KOPT-K1 (cell line): ENCODE data around the gene RAP2A.

Source experiments
- H3K27ac ChIP-seq: fragments of 200-600 bp; sonication (generic); 2 replicates; pipeline ENCODE4 v1.5.1; 2016; ENCODE audit warnings: antibody characterized with exemption, mild to moderate bottlenecking, low read depth, low read length; ENCODE audit not compliant: poor library complexity, severe bottlenecking
- H3K36me3 ChIP-seq: fragments of 200-600 bp; sonication (generic); 2 replicates; pipeline ENCODE4 v1.5.1; 2017; ENCODE audit warnings: antibody characterized with exemption, mild to moderate bottlenecking, low read length, moderate library complexity; ENCODE audit not compliant: insufficient read depth
- H3K9me3 ChIP-seq: fragments of 200-600 bp; sonication (generic); 2 replicates; pipeline ENCODE4 v1.5.1; 2017; ENCODE audit warnings: antibody characterized with exemption, low read length, mild to moderate bottlenecking; ENCODE audit not compliant: insufficient read depth, poor library complexity, severe bottlenecking

Gene RAP2A

GRCh38 chr13:97515643-97516042 lies 81.7 kb downstream of the RAP2A start:
- H3K27ac ChIP-seq, result no peak overlapping the region

GRCh38 chr13:97517967-97518366 lies 84.0 kb downstream of the RAP2A start:
- Histone ChIP-seq H3K27ac (no peak overlapping the region), H3K36me3 (no peaks in the 10 kb centered on the region), H3K9me3 (peaks cover 5% of the 10 kb centered on the region)

More at GRCh38 chr13:97515643-97516042, 81.7 kb downstream of the RAP2A start:
- no peaks in the 10 kb centered on the region for H3K36me3 ChIP-seq
- peaks cover 11% of the 10 kb centered on the region for H3K9me3 ChIP-seq
